Suprapubic skin (tissue), 4 donors: ENCODE measurements around the gene COL8A2. TPM values are rescaled to one million over a fixed set of nuclear protein-coding genes. Genes with fewer than 3 reads are reported as not detected.

Experiments
- DNase-seq, 2 donors: peaks; one replicate each; pipeline ENCODE4 v3.0.0-alpha.2; 2019; ENCODE audit warnings: low spot score in 2 of 2
- H3K27ac ChIP-seq: fragments of 200-600 bp; sonication (generic); one replicate; pipeline ENCODE4 v1.5.1; 2019
- H3K27me3 ChIP-seq: fragments of 200-600 bp; sonication (generic); one replicate; pipeline ENCODE4 v1.5.1; 2019
- H3K36me3 ChIP-seq: fragments of 200-600 bp; sonication (generic); one replicate; pipeline ENCODE4 v1.5.1; 2019
- H3K4me1 ChIP-seq: fragments of 200-600 bp; sonication (generic); one replicate; pipeline ENCODE4 v1.5.1; 2019
- H3K4me3 ChIP-seq: fragments of 200-600 bp; sonication (generic); one replicate; pipeline ENCODE4 v1.5.1; 2019; ENCODE audit warnings: mild to moderate bottlenecking
- H3K9me3 ChIP-seq: fragments of 200-600 bp; sonication (generic); one replicate; pipeline ENCODE4 v1.5.1; 2019
- EP300 ChIP-seq: sonication (generic); formaldehyde crosslinking; IDR thresholded peaks from one replicate; pipeline ENCODE4 v1.6.1; 2017; ENCODE audit warnings: antibody characterized with exemption
- POLR2A ChIP-seq, 2 donors: fragments of 450-650 bp; IDR thresholded peaks; one replicate each; pipeline ENCODE4 v1.6.1; 2017; ENCODE audit warnings: antibody characterized with exemption in 2 of 2, mild to moderate bottlenecking in 2 of 2, moderate library complexity in 2 of 2
- POLR2AphosphoS5 ChIP-seq, 3 donors: sonication (generic); formaldehyde crosslinking; IDR thresholded peaks; one replicate each; pipeline ENCODE4 v1.6.1; 2017; ENCODE audit warnings: antibody characterized with exemption in 3 of 3
- WGBS: methylation state at CpG from one replicate; pipeline ENCODE4 v1.1.5; 2018; 5-methylcytosine and 5-hydroxymethylcytosine counted together
- total RNA-seq, 4 donors: library from RNA; depleted of rRNA; stranded (reverse); fragments of >200 nt; gene quantifications; one replicate each; pipeline ENCODE4 v1.1.0, GENCODE V29; 2016
- TF ChIP-seq, protein P1 (sequence below), 2 donors: fragments of 200-600 bp in 1 of 2; fragments of 450-650 bp in 1 of 2; sonication (generic) in 1 of 2; IDR thresholded peaks; one replicate each; pipeline ENCODE4 v1.5.1; 2016 to 2019; ENCODE audit warnings: antibody characterized with exemption in 2 of 2, mild to moderate bottlenecking in 1 of 2, moderate library complexity in 1 of 2

The COL8A2 gene
- total RNA-seq, 4 donors from 2014 or later = 4.9 to 5.6 (median 5.2) TPM

DNA sequence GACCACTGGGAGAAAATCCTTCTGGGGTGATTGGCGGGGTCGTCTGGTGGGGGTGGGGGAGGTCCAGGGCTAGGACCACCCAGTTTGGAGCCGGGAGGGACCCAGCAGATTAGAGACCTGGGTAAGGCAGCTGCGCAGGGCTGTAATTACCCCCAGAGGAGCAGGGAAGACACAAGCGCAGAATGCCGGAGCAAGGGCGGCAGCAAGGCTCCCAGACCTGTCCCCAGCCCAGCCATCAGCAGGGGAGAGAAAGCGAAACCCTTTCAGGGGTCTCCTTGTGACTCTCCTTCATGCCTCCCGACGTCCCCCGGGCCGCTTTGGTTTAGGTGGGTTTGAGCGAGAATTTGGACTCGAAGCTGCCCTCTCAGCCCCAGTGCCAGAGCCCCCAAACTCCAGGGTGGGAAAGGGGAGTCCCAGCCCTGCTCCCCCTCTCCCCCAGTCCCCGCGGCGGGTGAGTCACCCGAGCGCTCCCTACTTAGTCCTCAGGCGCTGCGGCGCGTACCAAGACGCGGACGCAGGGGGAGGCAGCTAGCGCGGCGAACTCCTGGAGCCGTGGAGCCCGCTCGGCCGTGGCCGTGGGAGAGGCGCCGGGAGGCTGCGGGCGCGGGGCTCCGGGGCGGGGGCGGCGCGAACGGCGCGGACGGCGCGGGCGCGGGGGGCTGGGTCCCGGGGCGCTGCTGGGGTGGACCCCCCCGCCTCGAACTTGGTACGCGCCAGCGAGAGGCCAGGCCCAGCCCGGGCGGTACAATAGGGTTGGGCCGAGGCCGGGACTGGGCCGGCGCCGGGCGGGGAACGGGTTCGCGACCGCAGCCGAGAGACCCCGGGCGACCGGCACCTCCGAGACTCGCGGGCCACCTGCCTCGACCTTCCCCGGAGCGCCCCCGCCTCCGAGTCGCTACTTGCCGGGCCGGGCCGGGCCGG, 30.6 kb upstream of the COL8A2 start, which contains the start of gene MAP7D1:
TSS of gene MAP7D1 (plus strand) at position 753 of the 921 bp plus-strand sequence. CDS start 258 bp downstream, outside the sequence.
- DNase-seq = peak; percentile 92
- Histone ChIP-seq H3K4me1 (peaks cover 71% of the 10 kb centered on the region), H3K9me3 (no peaks in the 10 kb centered on the region), H3K4me3 (peak within 1 kb of the TSS; percentile 77), H3K27me3 (no peaks in the 10 kb centered on the region), H3K27ac (peak within 1 kb of the TSS; percentile 95), H3K36me3 (no peaks in the 10 kb centered on the region)
- WGBS = 4% methylated on average over 5 of the region's 88 CpGs
- TF ChIP-seq, protein P1, sequence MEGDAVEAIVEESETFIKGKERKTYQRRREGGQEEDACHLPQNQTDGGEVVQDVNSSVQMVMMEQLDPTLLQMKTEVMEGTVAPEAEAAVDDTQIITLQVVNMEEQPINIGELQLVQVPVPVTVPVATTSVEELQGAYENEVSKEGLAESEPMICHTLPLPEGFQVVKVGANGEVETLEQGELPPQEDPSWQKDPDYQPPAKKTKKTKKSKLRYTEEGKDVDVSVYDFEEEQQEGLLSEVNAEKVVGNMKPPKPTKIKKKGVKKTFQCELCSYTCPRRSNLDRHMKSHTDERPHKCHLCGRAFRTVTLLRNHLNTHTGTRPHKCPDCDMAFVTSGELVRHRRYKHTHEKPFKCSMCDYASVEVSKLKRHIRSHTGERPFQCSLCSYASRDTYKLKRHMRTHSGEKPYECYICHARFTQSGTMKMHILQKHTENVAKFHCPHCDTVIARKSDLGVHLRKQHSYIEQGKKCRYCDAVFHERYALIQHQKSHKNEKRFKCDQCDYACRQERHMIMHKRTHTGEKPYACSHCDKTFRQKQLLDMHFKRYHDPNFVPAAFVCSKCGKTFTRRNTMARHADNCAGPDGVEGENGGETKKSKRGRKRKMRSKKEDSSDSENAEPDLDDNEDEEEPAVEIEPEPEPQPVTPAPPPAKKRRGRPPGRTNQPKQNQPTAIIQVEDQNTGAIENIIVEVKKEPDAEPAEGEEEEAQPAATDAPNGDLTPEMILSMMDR (IDR thresholded peaks at IDR 0.05) = no peak
- TF ChIP-seq EP300 (no peak), POLR2A (IDR thresholded peaks at IDR 0.05) (peak; percentile 16 to 53), POLR2AphosphoS5 (IDR thresholded peaks at IDR 0.05) (peak in 2 of 3 donors; percentile 7 to 18)

- 47% methylated on average over 6 of the region's 6 CpGs for WGBS
- Histone ChIP-seq H3K9me3 (no peaks in the 10 kb centered on the region), H3K4me3 (peak overlapping the region; percentile 77), H3K4me1 (peaks cover 71% of the 10 kb centered on the region), H3K27ac (peak overlapping the region; percentile 95), H3K27me3 (no peaks in the 10 kb centered on the region), H3K36me3 (no peaks in the 10 kb centered on the region)
- no peak for DNase-seq
- no peak for TF ChIP-seq POLR2A (IDR thresholded peaks at IDR 0.05)
- TF ChIP-seq, protein P1 (IDR thresholded peaks at IDR 0.05) = no peak
- TF ChIP-seq EP300 = no peak
- no peak for TF ChIP-seq POLR2AphosphoS5 (IDR thresholded peaks at IDR 0.05)
Observed at GRCh38 chr1:36154765-36155407, 29.9 kb upstream of the COL8A2 start.

DNA sequence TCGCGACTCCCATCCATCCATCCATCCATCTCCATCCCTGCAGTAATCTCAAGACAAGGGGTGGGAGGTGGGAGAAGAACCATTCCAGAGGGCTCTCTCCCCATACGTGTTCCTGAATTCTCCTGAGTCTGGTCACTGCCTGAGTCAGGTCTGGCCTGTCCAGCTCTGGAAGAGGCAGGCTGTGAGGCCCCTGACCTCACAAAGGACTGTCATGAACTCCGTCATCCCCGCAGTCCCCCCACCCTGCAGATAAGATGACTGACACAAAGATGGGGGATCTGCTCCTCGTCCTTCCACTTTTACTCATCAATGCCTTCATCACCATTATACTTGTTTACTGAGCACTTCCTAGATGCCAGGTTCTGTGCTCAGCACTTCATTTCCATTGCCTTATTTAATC, 29.3 kb upstream of the COL8A2 start:
- no peaks in the 10 kb centered on the region for H3K9me3 ChIP-seq
- no peaks in the 10 kb centered on the region for H3K27me3 ChIP-seq
- no peak for DNase-seq
- H3K27ac ChIP-seq = no peak overlapping the region
- peaks cover 69% of the 10 kb centered on the region for H3K4me1 ChIP-seq
- TF ChIP-seq POLR2A (IDR thresholded peaks at IDR 0.05) = no peak
- TF ChIP-seq, protein P1 (IDR thresholded peaks at IDR 0.05) = no peak
- TF ChIP-seq EP300 = no peak
- no peak for TF ChIP-seq POLR2AphosphoS5 (IDR thresholded peaks at IDR 0.05)
- no peaks in the 10 kb centered on the region for H3K36me3 ChIP-seq
- H3K4me3 ChIP-seq = no peak overlapping the region
- WGBS = 89% methylated on average over 6 of the region's 6 CpGs

DNA sequence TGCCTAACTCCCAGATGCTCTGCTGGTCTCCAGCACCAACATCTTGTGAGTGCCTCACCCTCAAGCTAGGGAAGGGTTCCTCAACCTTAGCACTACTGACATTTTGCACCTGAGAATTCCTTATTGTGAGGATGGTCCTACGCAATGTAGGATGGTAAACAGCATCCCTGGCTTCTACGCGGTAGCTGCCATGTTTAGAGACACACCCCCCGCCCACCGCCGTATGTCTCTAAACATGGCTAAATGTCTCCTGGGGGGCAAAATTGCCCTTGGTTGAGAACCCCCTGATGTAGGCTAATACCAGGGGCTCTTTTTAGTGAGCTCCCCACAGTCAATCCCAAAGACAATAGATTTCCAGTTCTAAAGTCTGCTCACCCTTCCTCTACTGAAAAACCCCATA, 28.5 kb upstream of the COL8A2 start:
- whole genome bisulfite sequencing = 89% methylated on average over 6 of the region's 6 CpGs
- no peak for DNase-seq
- Histone ChIP-seq H3K36me3 (no peaks in the 10 kb centered on the region), H3K27me3 (no peaks in the 10 kb centered on the region), H3K4me1 (peaks cover 63% of the 10 kb centered on the region), H3K27ac (no peak overlapping the region), H3K4me3 (no peak overlapping the region), H3K9me3 (no peaks in the 10 kb centered on the region)
- TF ChIP-seq POLR2AphosphoS5 (IDR thresholded peaks at IDR 0.05) = no peak
- no peak for TF ChIP-seq EP300
- TF ChIP-seq, protein P1 (IDR thresholded peaks at IDR 0.05) = no peak
- no peak for TF ChIP-seq POLR2A (IDR thresholded peaks at IDR 0.05)

DNA sequence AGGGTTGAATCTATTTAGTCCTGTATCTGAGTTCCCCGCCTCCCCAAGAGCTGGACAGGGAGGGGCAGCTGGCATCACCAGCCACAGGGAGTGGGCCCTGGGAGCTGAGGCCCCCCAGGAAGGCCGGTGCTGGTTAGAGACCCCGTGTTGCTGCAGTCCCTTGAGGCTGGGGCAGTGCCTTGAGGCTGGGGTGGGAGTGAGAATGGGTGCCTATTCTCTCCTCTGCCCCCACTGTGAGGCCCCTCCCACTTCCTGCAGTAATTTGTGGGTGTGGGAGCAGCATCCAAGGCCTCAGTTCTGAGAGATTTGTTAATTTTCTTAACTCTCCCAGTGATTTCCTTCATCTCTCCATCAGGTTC, 26.8 kb upstream of the COL8A2 start:
- TF ChIP-seq POLR2A (IDR thresholded peaks at IDR 0.05) = no peak
- no peak for DNase-seq
- Histone ChIP-seq H3K4me1 (peaks cover 58% of the 10 kb centered on the region), H3K4me3 (no peak overlapping the region), H3K36me3 (no peaks in the 10 kb centered on the region), H3K9me3 (no peaks in the 10 kb centered on the region), H3K27ac (peak overlapping the region; percentile 97), H3K27me3 (no peaks in the 10 kb centered on the region)
- WGBS = 51% methylated on average over 3 of the region's 3 CpGs
